ENCODE data around the gene HLA-DMA.
"Not testable (repeated sequence)": the region's sequence is repeated elsewhere in the genome, so short reads cannot be mapped to it uniquely, and the experiment has no call there.

Gene HLA-DMA

GRCh38 chr6:32954986-32955802 lies 2.3 kb upstream of the HLA-DMA start:
- peak; percentile 49 for DNase-seq (ENCODE audit: low read depth)

- no peak for DNase-seq (ENCODE audit: low read depth)
These were observed 1.4 kb upstream of the HLA-DMA start for GRCh38 chr6:32954267-32954666.

- DNase-seq (ENCODE audit: low read depth): no peak
These were observed 878 bp upstream of the HLA-DMA start for GRCh38 chr6:32953775-32954174.

- no peak for DNase-seq (ENCODE audit: low read depth)
These were observed 2.4 kb downstream of the HLA-DMA start for GRCh38 chr6:32950449-32950848.

GRCh38 chr6:32950010-32950409 lies 2.9 kb downstream of the HLA-DMA start:
- no peak for DNase-seq (ENCODE audit: low read depth)

- DNase-seq (ENCODE audit: low read depth): no peak
These were observed 3.8 kb downstream of the HLA-DMA start for GRCh38 chr6:32949113-32949512.

- peak; percentile 32 for DNase-seq (ENCODE audit: low read depth)
These were observed 5.1 kb downstream of the HLA-DMA start for GRCh38 chr6:32947552-32948465.

GRCh38 chr6:32946893-32947292 lies 6.0 kb downstream of the HLA-DMA start:
- DNase-seq (ENCODE audit: low read depth): no peak

GRCh38 chr6:32945953-32946352 lies 6.9 kb downstream of the HLA-DMA start:
- no peak for DNase-seq (ENCODE audit: low read depth)

GRCh38 chr6:32945108-32945760 lies 7.7 kb downstream of the HLA-DMA start:
- DNase-seq (ENCODE audit: low read depth): peak; percentile 14

GRCh38 chr6:32943864-32944649 lies 8.8 kb downstream of the HLA-DMA start:
- DNase-seq (ENCODE audit: low read depth): no peak

GRCh38 chr6:32942555-32943123 lies 10.3 kb downstream of the HLA-DMA start:
- not testable (repeated sequence) for DNase-seq (ENCODE audit: low read depth)

- no peak for DNase-seq (ENCODE audit: low read depth)
These were observed 11.6 kb downstream of the HLA-DMA start for GRCh38 chr6:32941214-32941768.

- peak; percentile 60 for DNase-seq (ENCODE audit: low read depth)
These were observed 12.2 kb downstream of the HLA-DMA start, which contains the start of gene HLA-DMB for GRCh38 chr6:32940656-32941213. Gene HLA-DMB, minus strand, starts transcription at chr6:32941028. Its CDS starts 221 bp downstream, at chr6:32940807.

GRCh38 chr6:32938494-32938893 lies 14.4 kb downstream of the HLA-DMA start:
- DNase-seq (ENCODE audit: low read depth): no peak

- no peak for DNase-seq (ENCODE audit: low read depth)
These were observed 15.7 kb downstream of the HLA-DMA start for GRCh38 chr6:32937230-32937633.

- no peak for DNase-seq (ENCODE audit: low read depth)
These were observed 16.4 kb downstream of the HLA-DMA start for GRCh38 chr6:32936239-32937152.

- DNase-seq (ENCODE audit: low read depth): no peak
These were observed 17.2 kb downstream of the HLA-DMA start for GRCh38 chr6:32935551-32936238.

- peak; percentile 60 for DNase-seq (ENCODE audit: low read depth)
These were observed 19.2 kb downstream of the HLA-DMA start for GRCh38 chr6:32933661-32934085.

Data from amniotic epithelial cell (primary cell).